ENCODE measurements around the gene SERPINB5.

DNA sequence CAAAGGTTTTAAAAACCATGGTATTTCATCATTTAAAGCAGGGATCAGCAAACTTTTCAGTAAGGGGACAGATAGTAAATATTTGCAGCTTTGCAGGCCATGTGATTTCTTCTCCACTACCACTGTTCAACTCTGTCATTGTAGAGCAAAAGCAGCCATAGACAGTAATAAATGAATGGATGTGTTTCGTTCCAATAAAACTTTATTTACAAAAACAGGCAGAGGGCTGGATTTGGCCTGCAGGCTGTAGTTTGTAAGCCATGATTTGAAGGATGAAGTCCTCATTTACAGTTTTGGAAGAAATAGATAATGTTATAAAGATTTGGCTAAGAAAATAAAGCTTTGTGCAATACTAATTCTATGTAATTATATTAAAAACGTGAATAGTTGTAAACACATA, 67.3 kb downstream of the SERPINB5 start:
- no peak for TF ChIP-seq POLR2AphosphoS5 (IDR thresholded peaks at IDR 0.05)
- TF ChIP-seq, protein P1, sequence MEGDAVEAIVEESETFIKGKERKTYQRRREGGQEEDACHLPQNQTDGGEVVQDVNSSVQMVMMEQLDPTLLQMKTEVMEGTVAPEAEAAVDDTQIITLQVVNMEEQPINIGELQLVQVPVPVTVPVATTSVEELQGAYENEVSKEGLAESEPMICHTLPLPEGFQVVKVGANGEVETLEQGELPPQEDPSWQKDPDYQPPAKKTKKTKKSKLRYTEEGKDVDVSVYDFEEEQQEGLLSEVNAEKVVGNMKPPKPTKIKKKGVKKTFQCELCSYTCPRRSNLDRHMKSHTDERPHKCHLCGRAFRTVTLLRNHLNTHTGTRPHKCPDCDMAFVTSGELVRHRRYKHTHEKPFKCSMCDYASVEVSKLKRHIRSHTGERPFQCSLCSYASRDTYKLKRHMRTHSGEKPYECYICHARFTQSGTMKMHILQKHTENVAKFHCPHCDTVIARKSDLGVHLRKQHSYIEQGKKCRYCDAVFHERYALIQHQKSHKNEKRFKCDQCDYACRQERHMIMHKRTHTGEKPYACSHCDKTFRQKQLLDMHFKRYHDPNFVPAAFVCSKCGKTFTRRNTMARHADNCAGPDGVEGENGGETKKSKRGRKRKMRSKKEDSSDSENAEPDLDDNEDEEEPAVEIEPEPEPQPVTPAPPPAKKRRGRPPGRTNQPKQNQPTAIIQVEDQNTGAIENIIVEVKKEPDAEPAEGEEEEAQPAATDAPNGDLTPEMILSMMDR (IDR thresholded peaks at IDR 0.05), result no peak

Measured in suprapubic skin (tissue), 3 donors.